ENCODE results near the gene SLC25A24. TPM values are rescaled to one million over a fixed set of nuclear protein-coding genes. Genes with fewer than 3 reads are reported as not detected.

SLC25A24 gene
- total and polyA plus RNA-seq, 12 donors, result 6.3 to 21.5 (median 13.3) TPM

GRCh38 chr1:108084866-108085477 lies 115.2 kb downstream of the SLC25A24 start:
- no peak for DNase-seq
- WGBS, 2 donors, result 79 to 85% methylated on average over 6 of the region's 6 CpGs
- intact Hi-C loops (cut with DNase I), result loop anchor here in 2 of 10 donors (10.0 kb wide), 2 partner anchors 50 to 70 kb away; no protein-coding TSS in a partner anchor

More at GRCh38 chr1:108084866-108085477, 115.2 kb downstream of the SLC25A24 start:
- Histone ChIP-seq H3K27ac (no peak overlapping the region), H3K4me3 (no peak overlapping the region), H3K4me1 (peaks cover 0 to 28% (median 4%) of the 10 kb centered on the region in 9 donors), H3K9me3 (no peaks in the 10 kb centered on the region), H3K36me3 (no peaks in the 10 kb centered on the region), H3K27me3 (no peaks in the 10 kb centered on the region)
- no peak for ATAC-seq
- no peak for TF ChIP-seq CTCF (IDR thresholded peaks at IDR 0.05)

Other genes with a start within 250 kb of the SLC25A24 start
- gene VAV3, start 235.2 kb downstream of the SLC25A24 start, total RNA-seq, result 1 to 10 TPM in 8 of 10 donors, under 1 TPM in 2; 0.76 to 3.4 (median 2.3) TPM
- gene VAV3, start 235.2 kb downstream of the SLC25A24 start, polyA plus RNA-seq, result 1 to 10 TPM in 1 of 2 donors, under 1 TPM in 1; 0.72 to 1.0 TPM
- gene NBPF4, start 43.7 kb upstream of the SLC25A24 start, total RNA-seq, result not detected
- gene NBPF4, start 43.7 kb upstream of the SLC25A24 start, polyA plus RNA-seq, result not detected
- not detected for gene NBPF6, start 250.0 kb upstream of the SLC25A24 start, total RNA-seq
- gene NBPF6, start 250.0 kb upstream of the SLC25A24 start, polyA plus RNA-seq, result not detected

Measured in heart right ventricle (tissue), 16 donors.